ENCODE data around the gene RSPO4. TPM values are rescaled to one million over a fixed set of nuclear protein-coding genes. Genes with fewer than 3 reads are reported as not detected.

Gene RSPO4
- total and polyA plus RNA-seq, 2 experiments from 2014 or later, result 1.7 TPM; not detected in 1

GRCh38 chr20:922781-923180 is 79.3 kb downstream of the RSPO4 start:
- H3F3A ChIP-seq (ENCODE audit: insufficient read depth), result no peaks in the 10 kb centered on the region
- no peak overlapping the region for H3K9ac ChIP-seq
- H3K4me2 ChIP-seq (ENCODE audit: unreplicated experiment), result no peak overlapping the region
- H3K9me2 ChIP-seq (ENCODE audit: insufficient read depth), result no peaks in the 10 kb centered on the region
- no peak for DNase-seq
- no peak overlapping the region for H2AFZ ChIP-seq
- H3K27ac ChIP-seq, result no peak overlapping the region
- no peaks in the 10 kb centered on the region for H3K9me3 ChIP-seq (ENCODE audit: low read depth)
- TF ChIP-seq EZH2phosphoT487 (IDR thresholded peaks at IDR 0.05; ENCODE audit: insufficient read depth, low read depth) (no peak), EZH2 (IDR thresholded peaks at IDR 0.05; ENCODE audit: insufficient read depth, poor library complexity, severe bottlenecking) (no peak)
- no peaks in the 10 kb centered on the region for H3K4me1 ChIP-seq (ENCODE audit: insufficient read depth)
- WGBS, 2 experiments (ENCODE audit: low coverage in 1 of 2, low lambda C conversion rate in 2 of 2, missing lambda C conversion rate in 2 of 2), result 0 to 5% methylated on average over 4 of the region's 4 CpGs
- H3K36me3 ChIP-seq (ENCODE audit: low read depth), result no peaks in the 10 kb centered on the region
- peaks cover 4% of the 10 kb centered on the region; the same call in 1 of the 2 replicates for H3K27me3 ChIP-seq (replicated peaks; ENCODE audit: insufficient read depth)
- no peaks in the 10 kb centered on the region for H4K20me1 ChIP-seq (ENCODE audit: insufficient read depth)
- H3K4me3 ChIP-seq, result no peak overlapping the region
- in situ Hi-C loops (cut with MboI), result no loop called here
- no peaks in the 10 kb centered on the region for H3K79me2 ChIP-seq (ENCODE audit: insufficient read depth)

GRCh38 chr20:921068-921467 is 81.0 kb downstream of the RSPO4 start:
- WGBS, 2 experiments (ENCODE audit: low coverage in 1 of 2, low lambda C conversion rate in 2 of 2, missing lambda C conversion rate in 2 of 2), result 56 to 61% methylated on average over 5 of the region's 5 CpGs

GRCh38 chr20:920311-920710 is 81.8 kb downstream of the RSPO4 start:
- no peak overlapping the region for H3K9ac ChIP-seq
- WGBS, 2 experiments (ENCODE audit: low coverage in 1 of 2, low lambda C conversion rate in 2 of 2, missing lambda C conversion rate in 2 of 2), result 76 to 88% methylated on average over 4 of the region's 4 CpGs
- in situ Hi-C loops (cut with MboI), result no loop called here

More at GRCh38 chr20:921068-921467, 81.0 kb downstream of the RSPO4 start:
- no peak for TF ChIP-seq EZH2 (IDR thresholded peaks at IDR 0.05; ENCODE audit: insufficient read depth, poor library complexity, severe bottlenecking)
- TF ChIP-seq EZH2phosphoT487 (IDR thresholded peaks at IDR 0.05; ENCODE audit: insufficient read depth, low read depth), result no peak
- no peak overlapping the region for H2AFZ ChIP-seq
- no peak overlapping the region for H3K4me2 ChIP-seq (ENCODE audit: unreplicated experiment)
- H3F3A ChIP-seq (ENCODE audit: insufficient read depth), result no peaks in the 10 kb centered on the region
- in situ Hi-C loops (cut with MboI), result no loop called here
- no peak overlapping the region for H3K9ac ChIP-seq
- H3K27ac ChIP-seq, result no peak overlapping the region
- no peaks in the 10 kb centered on the region for H4K20me1 ChIP-seq (ENCODE audit: insufficient read depth)
- H3K27me3 ChIP-seq (replicated peaks; ENCODE audit: insufficient read depth), result peaks cover 9% of the 10 kb centered on the region
- no peaks in the 10 kb centered on the region for H3K36me3 ChIP-seq (ENCODE audit: low read depth)
- DNase-seq, result no peak
- no peaks in the 10 kb centered on the region for H3K4me1 ChIP-seq (ENCODE audit: insufficient read depth)
- H3K9me2 ChIP-seq (ENCODE audit: insufficient read depth), result no peaks in the 10 kb centered on the region
- H3K9me3 ChIP-seq (ENCODE audit: low read depth), result no peaks in the 10 kb centered on the region
- H3K79me2 ChIP-seq (ENCODE audit: insufficient read depth), result no peaks in the 10 kb centered on the region
- H3K4me3 ChIP-seq, result no peak overlapping the region

GRCh38 chr20:919491-919916 is 82.6 kb downstream of the RSPO4 start:
- in situ Hi-C loops (cut with MboI), result no loop called here
- Histone ChIP-seq H2AFZ (no peak overlapping the region), H3K79me2 (ENCODE audit: insufficient read depth) (no peaks in the 10 kb centered on the region), H3K4me3 (no peak overlapping the region), H3F3A (ENCODE audit: insufficient read depth) (no peaks in the 10 kb centered on the region), H3K4me2 (ENCODE audit: unreplicated experiment) (no peak overlapping the region), H3K27ac (no peak overlapping the region), H3K36me3 (ENCODE audit: low read depth) (no peaks in the 10 kb centered on the region), H4K20me1 (ENCODE audit: insufficient read depth) (no peaks in the 10 kb centered on the region), H3K27me3 (replicated peaks; ENCODE audit: insufficient read depth) (peaks cover 8% of the 10 kb centered on the region), H3K9me2 (ENCODE audit: insufficient read depth) (no peaks in the 10 kb centered on the region), H3K9me3 (ENCODE audit: low read depth) (no peaks in the 10 kb centered on the region), H3K4me1 (ENCODE audit: insufficient read depth) (no peaks in the 10 kb centered on the region), H3K9ac (no peak overlapping the region)
- 66 to 79% methylated on average over 5 of the region's 5 CpGs for WGBS, 2 experiments (ENCODE audit: low coverage in 1 of 2, low lambda C conversion rate in 2 of 2, missing lambda C conversion rate in 2 of 2)
- TF ChIP-seq EZH2phosphoT487 (IDR thresholded peaks at IDR 0.05; ENCODE audit: insufficient read depth, low read depth) (no peak), EZH2 (IDR thresholded peaks at IDR 0.05; ENCODE audit: insufficient read depth, poor library complexity, severe bottlenecking) (no peak)
- DNase-seq, result no peak

More at GRCh38 chr20:920311-920710, 81.8 kb downstream of the RSPO4 start:
- no peaks in the 10 kb centered on the region for H3K79me2 ChIP-seq (ENCODE audit: insufficient read depth)
- H3K9me2 ChIP-seq (ENCODE audit: insufficient read depth), result no peaks in the 10 kb centered on the region
- H3K9me3 ChIP-seq (ENCODE audit: low read depth), result no peaks in the 10 kb centered on the region
- no peak overlapping the region for H2AFZ ChIP-seq
- H3K27me3 ChIP-seq (replicated peaks; ENCODE audit: insufficient read depth), result peaks cover 8% of the 10 kb centered on the region
- no peak overlapping the region for H3K4me2 ChIP-seq (ENCODE audit: unreplicated experiment)
- H3K4me1 ChIP-seq (ENCODE audit: insufficient read depth), result no peaks in the 10 kb centered on the region
- no peak overlapping the region for H3K27ac ChIP-seq
- H3K4me3 ChIP-seq, result no peak overlapping the region
- TF ChIP-seq EZH2 (IDR thresholded peaks at IDR 0.05; ENCODE audit: insufficient read depth, poor library complexity, severe bottlenecking) (no peak), EZH2phosphoT487 (IDR thresholded peaks at IDR 0.05; ENCODE audit: insufficient read depth, low read depth) (no peak)
- DNase-seq, result no peak
- no peaks in the 10 kb centered on the region for H3K36me3 ChIP-seq (ENCODE audit: low read depth)
- no peaks in the 10 kb centered on the region for H3F3A ChIP-seq (ENCODE audit: insufficient read depth)
- no peaks in the 10 kb centered on the region for H4K20me1 ChIP-seq (ENCODE audit: insufficient read depth)

GRCh38 chr20:917416-917815 is 84.7 kb downstream of the RSPO4 start:
- no peaks in the 10 kb centered on the region for H3K79me2 ChIP-seq (ENCODE audit: insufficient read depth)
- in situ Hi-C loops (cut with MboI), result no loop called here
- H2AFZ ChIP-seq, result no peak overlapping the region
- no peaks in the 10 kb centered on the region for H3K9me3 ChIP-seq (ENCODE audit: low read depth)
- H4K20me1 ChIP-seq (ENCODE audit: insufficient read depth), result no peaks in the 10 kb centered on the region
- H3K9me2 ChIP-seq (ENCODE audit: insufficient read depth), result no peaks in the 10 kb centered on the region
- no peaks in the 10 kb centered on the region for H3F3A ChIP-seq (ENCODE audit: insufficient read depth)
- H3K4me1 ChIP-seq (ENCODE audit: insufficient read depth), result no peaks in the 10 kb centered on the region
- no peaks in the 10 kb centered on the region for H3K36me3 ChIP-seq (ENCODE audit: low read depth)
- H3K27me3 ChIP-seq (replicated peaks; ENCODE audit: insufficient read depth), result peaks cover 8% of the 10 kb centered on the region
- no peak overlapping the region for H3K4me2 ChIP-seq (ENCODE audit: unreplicated experiment)
- no peak for TF ChIP-seq EZH2 (IDR thresholded peaks at IDR 0.05; ENCODE audit: insufficient read depth, poor library complexity, severe bottlenecking)
- no peak for TF ChIP-seq EZH2phosphoT487 (IDR thresholded peaks at IDR 0.05; ENCODE audit: insufficient read depth, low read depth)
- no peak overlapping the region for H3K27ac ChIP-seq
- no peak overlapping the region for H3K4me3 ChIP-seq
- 35 to 38% methylated on average over 4 of the region's 4 CpGs for WGBS, 2 experiments (ENCODE audit: low coverage in 1 of 2, low lambda C conversion rate in 2 of 2, missing lambda C conversion rate in 2 of 2)
- DNase-seq, result no peak
- H3K9ac ChIP-seq, result no peak overlapping the region

All from GM23248 (cell line).